ENCODE measurements around the gene RSBN1L. TPM values are rescaled to one million over a fixed set of nuclear protein-coding genes. Genes with fewer than 3 reads are reported as not detected.

The RSBN1L gene
- total and polyA plus RNA-seq, 2 donors (not counting 3 experiments of a cell fraction or from before 2014, with no cell fraction given) = 3.0 to 13.1 TPM

- peaks cover 51% of the 10 kb centered on the region for H3K79me2 ChIP-seq (ENCODE audit: control insufficient read depth, insufficient read depth, low read length)
- H4K20me1 ChIP-seq (replicated peaks; ENCODE audit: control insufficient read depth, extremely low read depth, insufficient read depth, low read length) = no peaks in the 10 kb centered on the region
- no peak overlapping the region for H3K27ac ChIP-seq (ENCODE audit: insufficient read depth, low read depth, low read length)
- H3K4me2 ChIP-seq (ENCODE audit: insufficient read depth, low read length) = peak overlapping the region; percentile 32
- intact Hi-C loops (cut with micrococcal nuclease) (no loop called here), dilution Hi-C loops (cut with MboI; ENCODE audit: extremely low pct_ligation_motif_present, low sequenced_read_pairs) (no loop called here)
- FAIRE-seq = peak; percentile 55
- H2AFZ ChIP-seq (ENCODE audit: low read depth, low read length) = no peak overlapping the region
- TF ChIP-seq CTCF (IDR thresholded peaks at IDR 0.05; ENCODE audit: extremely low read depth in 1 of 2, insufficient read depth in 1 of 2, low read depth in 1 of 2, low read length in 2 of 2) (no peak), MAX (IDR thresholded peaks at IDR 0.05; ENCODE audit: insufficient read depth, insufficient read length) (no peak), POLR2A (IDR thresholded peaks at IDR 0.05; ENCODE audit: low read depth, low read length) (no peak), FOS (IDR thresholded peaks at IDR 0.05; ENCODE audit: borderline replicate concordance, insufficient read depth, low read length) (no peak), POLR2AphosphoS5 (IDR thresholded peaks at IDR 0.05; ENCODE audit: insufficient read depth, low read depth, low read length) (no peak), JUN (IDR thresholded peaks at IDR 0.05; ENCODE audit: borderline replicate concordance, insufficient read depth, insufficient read length, low read depth) (no peak)
- no peaks in the 10 kb centered on the region for H3K9me3 ChIP-seq (replicated peaks; ENCODE audit: control insufficient read depth, insufficient read depth, low read length)
- ChIA-PET POLR2A (no interaction called here), CTCF (interaction anchor here (0.9 to 2.0 kb wide), 7 partner anchors 9 to 288 kb away, joined by 3 to 7 read pairs (median 5); no protein-coding TSS in a partner anchor)
- H3K4me1 ChIP-seq (ENCODE audit: control insufficient read depth, extremely low read depth, insufficient read depth, low read length) = peaks cover 7% of the 10 kb centered on the region
- no peaks in the 10 kb centered on the region for H3K36me3 ChIP-seq (ENCODE audit: control insufficient read depth in 2 of 2, extremely low read depth in 1 of 2, insufficient read depth in 2 of 2, low read length in 2 of 2)
- peak; percentile 67 for DNase-seq (ENCODE audit: low read depth, low spot score)
- no peaks in the 10 kb centered on the region for H3K9me1 ChIP-seq (replicated peaks; ENCODE audit: control insufficient read depth, extremely low read depth, insufficient read depth, low read length)
- H3K4me3 ChIP-seq (replicated peaks in 1 of 3; ENCODE audit: insufficient read depth in 1 of 3, low read depth in 1 of 3, low read length in 3 of 3) = no peak overlapping the region
- no peaks in the 10 kb centered on the region for H3K27me3 ChIP-seq (ENCODE audit: control insufficient read depth in 2 of 2, insufficient read depth in 2 of 2, low read length in 2 of 2)
- H3K9ac ChIP-seq (replicated peaks; ENCODE audit: extremely low read depth, insufficient read depth, low read length) = no peak overlapping the region
- BruUV-seq (replicated peaks) = no TSS peak
These were observed 31.9 kb downstream of the RSBN1L start for GRCh38 chr7:77727936-77728701.
